ENCODE data around the gene SPR.

The SPR gene

GRCh38 chr2:72933207-72933606, 46.0 kb downstream of the SPR start:
- DNase-seq, result no peak

GRCh38 chr2:72933646-72934151, 46.5 kb downstream of the SPR start:
- no peak for DNase-seq

- no peak for DNase-seq
Observed at GRCh38 chr2:72934683-72935610, 47.7 kb downstream of the SPR start.

- DNase-seq, result no peak
Observed at GRCh38 chr2:72935611-72935957, 48.4 kb downstream of the SPR start.

- no peak for DNase-seq
Observed at GRCh38 chr2:72936660-72937355, 49.6 kb downstream of the SPR start.

GRCh38 chr2:72937356-72937669, 50.1 kb downstream of the SPR start:
- no peak for DNase-seq

- DNase-seq, result no peak
Observed at GRCh38 chr2:72938455-72938854, 51.2 kb downstream of the SPR start.

GRCh38 chr2:72940361-72940760, 53.2 kb downstream of the SPR start:
- no peak for DNase-seq

- no peak for DNase-seq
Observed at GRCh38 chr2:72940786-72941185, 53.6 kb downstream of the SPR start.
